ENCODE measurements around the gene CACNB3. TPM values are rescaled to one million over a fixed set of nuclear protein-coding genes. Genes with fewer than 3 reads are reported as not detected.

CACNB3 gene
- total and polyA plus RNA-seq, 4 donors, result 0.92 to 1.9 (median 1.2) TPM

DNA sequence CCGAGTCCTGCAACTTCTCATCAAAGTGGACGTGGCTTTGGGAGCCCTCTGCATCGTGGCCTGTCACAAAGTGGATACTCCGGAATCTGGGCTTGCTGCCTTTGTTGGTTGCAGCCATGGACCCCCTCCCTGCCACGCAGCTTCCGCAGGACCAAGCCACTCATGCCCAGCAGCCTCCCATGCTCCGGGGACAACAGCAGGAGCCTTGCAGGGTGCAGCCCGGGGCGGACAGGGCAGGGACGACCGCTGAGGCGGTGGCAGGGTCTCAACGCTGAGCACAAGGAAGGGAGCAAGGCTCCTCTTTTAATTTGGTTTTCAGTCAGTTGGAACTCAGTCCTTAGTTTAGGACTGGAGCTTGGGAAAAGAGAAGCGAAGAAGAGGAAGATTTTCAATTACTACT, 17.3 kb upstream of the CACNB3 start:
- 88% methylated on average over 14 of the region's 14 CpGs for WGBS
- no peaks in the 10 kb centered on the region for H3K27me3 ChIP-seq (ENCODE audit: control insufficient read depth in 4 of 4, insufficient read depth in 4 of 4, low read length in 3 of 4)
- peaks cover 0 to 1% (median 0%) of the 10 kb centered on the region in 4 donors for H3K4me1 ChIP-seq (ENCODE audit: control insufficient read depth in 4 of 4, insufficient read depth in 4 of 4, low read length in 3 of 4)
- no peak overlapping the region for H3K4me3 ChIP-seq (ENCODE audit: low read depth in 1 of 3, low read length in 3 of 3)
- H3K36me3 ChIP-seq (ENCODE audit: control insufficient read depth in 4 of 4, insufficient read depth in 3 of 4, low read depth in 1 of 4, low read length in 3 of 4), result no peaks in the 10 kb centered on the region
- TF ChIP-seq, protein P1, sequence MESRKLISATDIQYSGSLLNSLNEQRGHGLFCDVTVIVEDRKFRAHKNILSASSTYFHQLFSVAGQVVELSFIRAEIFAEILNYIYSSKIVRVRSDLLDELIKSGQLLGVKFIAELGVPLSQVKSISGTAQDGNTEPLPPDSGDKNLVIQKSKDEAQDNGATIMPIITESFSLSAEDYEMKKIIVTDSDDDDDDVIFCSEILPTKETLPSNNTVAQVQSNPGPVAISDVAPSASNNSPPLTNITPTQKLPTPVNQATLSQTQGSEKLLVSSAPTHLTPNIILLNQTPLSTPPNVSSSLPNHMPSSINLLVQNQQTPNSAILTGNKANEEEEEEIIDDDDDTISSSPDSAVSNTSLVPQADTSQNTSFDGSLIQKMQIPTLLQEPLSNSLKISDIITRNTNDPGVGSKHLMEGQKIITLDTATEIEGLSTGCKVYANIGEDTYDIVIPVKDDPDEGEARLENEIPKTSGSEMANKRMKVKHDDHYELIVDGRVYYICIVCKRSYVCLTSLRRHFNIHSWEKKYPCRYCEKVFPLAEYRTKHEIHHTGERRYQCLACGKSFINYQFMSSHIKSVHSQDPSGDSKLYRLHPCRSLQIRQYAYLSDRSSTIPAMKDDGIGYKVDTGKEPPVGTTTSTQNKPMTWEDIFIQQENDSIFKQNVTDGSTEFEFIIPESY (IDR thresholded peaks at IDR 0.05), result no peak
- TF ChIP-seq, protein P2, sequence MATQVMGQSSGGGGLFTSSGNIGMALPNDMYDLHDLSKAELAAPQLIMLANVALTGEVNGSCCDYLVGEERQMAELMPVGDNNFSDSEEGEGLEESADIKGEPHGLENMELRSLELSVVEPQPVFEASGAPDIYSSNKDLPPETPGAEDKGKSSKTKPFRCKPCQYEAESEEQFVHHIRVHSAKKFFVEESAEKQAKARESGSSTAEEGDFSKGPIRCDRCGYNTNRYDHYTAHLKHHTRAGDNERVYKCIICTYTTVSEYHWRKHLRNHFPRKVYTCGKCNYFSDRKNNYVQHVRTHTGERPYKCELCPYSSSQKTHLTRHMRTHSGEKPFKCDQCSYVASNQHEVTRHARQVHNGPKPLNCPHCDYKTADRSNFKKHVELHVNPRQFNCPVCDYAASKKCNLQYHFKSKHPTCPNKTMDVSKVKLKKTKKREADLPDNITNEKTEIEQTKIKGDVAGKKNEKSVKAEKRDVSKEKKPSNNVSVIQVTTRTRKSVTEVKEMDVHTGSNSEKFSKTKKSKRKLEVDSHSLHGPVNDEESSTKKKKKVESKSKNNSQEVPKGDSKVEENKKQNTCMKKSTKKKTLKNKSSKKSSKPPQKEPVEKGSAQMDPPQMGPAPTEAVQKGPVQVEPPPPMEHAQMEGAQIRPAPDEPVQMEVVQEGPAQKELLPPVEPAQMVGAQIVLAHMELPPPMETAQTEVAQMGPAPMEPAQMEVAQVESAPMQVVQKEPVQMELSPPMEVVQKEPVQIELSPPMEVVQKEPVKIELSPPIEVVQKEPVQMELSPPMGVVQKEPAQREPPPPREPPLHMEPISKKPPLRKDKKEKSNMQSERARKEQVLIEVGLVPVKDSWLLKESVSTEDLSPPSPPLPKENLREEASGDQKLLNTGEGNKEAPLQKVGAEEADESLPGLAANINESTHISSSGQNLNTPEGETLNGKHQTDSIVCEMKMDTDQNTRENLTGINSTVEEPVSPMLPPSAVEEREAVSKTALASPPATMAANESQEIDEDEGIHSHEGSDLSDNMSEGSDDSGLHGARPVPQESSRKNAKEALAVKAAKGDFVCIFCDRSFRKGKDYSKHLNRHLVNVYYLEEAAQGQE (IDR thresholded peaks at IDR 0.05), result no peak
- TF ChIP-seq, protein P3, sequence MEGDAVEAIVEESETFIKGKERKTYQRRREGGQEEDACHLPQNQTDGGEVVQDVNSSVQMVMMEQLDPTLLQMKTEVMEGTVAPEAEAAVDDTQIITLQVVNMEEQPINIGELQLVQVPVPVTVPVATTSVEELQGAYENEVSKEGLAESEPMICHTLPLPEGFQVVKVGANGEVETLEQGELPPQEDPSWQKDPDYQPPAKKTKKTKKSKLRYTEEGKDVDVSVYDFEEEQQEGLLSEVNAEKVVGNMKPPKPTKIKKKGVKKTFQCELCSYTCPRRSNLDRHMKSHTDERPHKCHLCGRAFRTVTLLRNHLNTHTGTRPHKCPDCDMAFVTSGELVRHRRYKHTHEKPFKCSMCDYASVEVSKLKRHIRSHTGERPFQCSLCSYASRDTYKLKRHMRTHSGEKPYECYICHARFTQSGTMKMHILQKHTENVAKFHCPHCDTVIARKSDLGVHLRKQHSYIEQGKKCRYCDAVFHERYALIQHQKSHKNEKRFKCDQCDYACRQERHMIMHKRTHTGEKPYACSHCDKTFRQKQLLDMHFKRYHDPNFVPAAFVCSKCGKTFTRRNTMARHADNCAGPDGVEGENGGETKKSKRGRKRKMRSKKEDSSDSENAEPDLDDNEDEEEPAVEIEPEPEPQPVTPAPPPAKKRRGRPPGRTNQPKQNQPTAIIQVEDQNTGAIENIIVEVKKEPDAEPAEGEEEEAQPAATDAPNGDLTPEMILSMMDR (IDR thresholded peaks at IDR 0.05; ENCODE audit: low read depth, low read length, missing input control), result no peak
- TF ChIP-seq GABPA (IDR thresholded peaks at IDR 0.05 in 1 of 2, conservative IDR thresholded peaks at IDR 0.05 in 1 of 2) (no peak), RAD21 (IDR thresholded peaks at IDR 0.05) (no peak), YY1 (IDR thresholded peaks at IDR 0.05) (no peak), HNF4G (IDR thresholded peaks at IDR 0.05) (no peak), EGR1 (IDR thresholded peaks at IDR 0.05; ENCODE audit: low read depth in 2 of 2) (no peak), FOXA2 (IDR thresholded peaks at IDR 0.05) (no peak), FOXA1 (IDR thresholded peaks at IDR 0.05) (no peak), SP1 (IDR thresholded peaks at IDR 0.05) (no peak), NR2F2 (IDR thresholded peaks at IDR 0.05) (no peak), JUND (IDR thresholded peaks at IDR 0.05) (no peak), HNF4A (conservative IDR thresholded peaks at IDR 0.05) (no peak), TAF1 (conservative IDR thresholded peaks at IDR 0.05) (no peak), RXRA (IDR thresholded peaks at IDR 0.05) (no peak)
- TF ChIP-seq, protein P4, sequence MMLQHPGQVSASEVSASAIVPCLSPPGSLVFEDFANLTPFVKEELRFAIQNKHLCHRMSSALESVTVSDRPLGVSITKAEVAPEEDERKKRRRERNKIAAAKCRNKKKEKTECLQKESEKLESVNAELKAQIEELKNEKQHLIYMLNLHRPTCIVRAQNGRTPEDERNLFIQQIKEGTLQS (IDR thresholded peaks at IDR 0.05), result no peak
- TF ChIP-seq, protein P5, sequence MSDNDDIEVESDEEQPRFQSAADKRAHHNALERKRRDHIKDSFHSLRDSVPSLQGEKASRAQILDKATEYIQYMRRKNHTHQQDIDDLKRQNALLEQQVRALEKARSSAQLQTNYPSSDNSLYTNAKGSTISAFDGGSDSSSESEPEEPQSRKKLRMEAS (IDR thresholded peaks at IDR 0.05), result no peak
- DNase-seq (ENCODE audit: low spot score), result no peak
- H3K9me3 ChIP-seq (ENCODE audit: control insufficient read depth in 4 of 4, low read length in 3 of 4), result no peaks in the 10 kb centered on the region
- H3K27ac ChIP-seq (ENCODE audit: low read depth in 1 of 2, low read length in 2 of 2), result no peak overlapping the region
- H3K9ac ChIP-seq (ENCODE audit: low read depth in 1 of 2, low read length in 2 of 2), result no peak overlapping the region

Measured in liver (tissue), 9 donors.